ENCODE measurements around the gene LHX8. TPM values are rescaled to one million over a fixed set of nuclear protein-coding genes. Genes with fewer than 3 reads are reported as not detected.

LHX8 gene
- total RNA-seq, 4 donors from 2014 or later: not detected

- peak in 1 of 2 donors; percentile 65 for DNase-seq (ENCODE audit: low spot score in 2 of 2)
- 10 to 11% methylated on average over 27 of the region's 27 CpGs for WGBS, 2 donors
- TF ChIP-seq CTCF (IDR thresholded peaks at IDR 0.05): no peak
- H3K4me3 ChIP-seq (ENCODE audit: low read depth, poor library complexity, severe bottlenecking): no peak overlapping the region
- intact Hi-C loops (cut with DNase I; ENCODE audit: low total_unique reads): no loop called here
Observed at GRCh38 chr1:75131565-75132241, 2.5 kb upstream of the LHX8 start.

- no peak overlapping the region for H3K4me3 ChIP-seq (ENCODE audit: low read depth, poor library complexity, severe bottlenecking)
- intact Hi-C loops (cut with DNase I; ENCODE audit: low total_unique reads): no loop called here
- WGBS, 2 donors: 8 to 12% methylated on average over 23 of the region's 23 CpGs
- DNase-seq (ENCODE audit: low spot score in 2 of 2): no peak
- TF ChIP-seq CTCF (IDR thresholded peaks at IDR 0.05): no peak
- TF ChIP-seq POLR2A (IDR thresholded peaks at IDR 0.05): no peak
Observed at GRCh38 chr1:75132242-75132811, 1.9 kb upstream of the LHX8 start.

GRCh38 chr1:75132812-75133619 lies 1.2 kb upstream of the LHX8 start:
- TF ChIP-seq POLR2A (IDR thresholded peaks at IDR 0.05): no peak
- no peak for TF ChIP-seq CTCF (IDR thresholded peaks at IDR 0.05)
- no peak overlapping the region for H3K4me3 ChIP-seq (ENCODE audit: low read depth, poor library complexity, severe bottlenecking)
- intact Hi-C loops (cut with DNase I; ENCODE audit: low total_unique reads): no loop called here
- 18 to 20% methylated on average over 23 of the region's 23 CpGs for WGBS, 2 donors
- no peak for DNase-seq (ENCODE audit: low spot score in 2 of 2)

GRCh38 chr1:75134647-75135572 lies 722 bp downstream of the LHX8 start:
- TF ChIP-seq POLR2A (IDR thresholded peaks at IDR 0.05): no peak
- TF ChIP-seq CTCF (IDR thresholded peaks at IDR 0.05): no peak
- 3 to 4% methylated on average over 42 to 53 of the region's 54 CpGs for WGBS, 2 donors
- H3K4me3 ChIP-seq (ENCODE audit: low read depth, poor library complexity, severe bottlenecking): peak overlapping the region; percentile 1
- intact Hi-C loops (cut with DNase I; ENCODE audit: low total_unique reads): no loop called here
- DNase-seq (ENCODE audit: low spot score in 2 of 2): peak in 1 of 2 donors; percentile 78

- DNase-seq (ENCODE audit: low spot score in 2 of 2): no peak
- peak overlapping the region; percentile 1 for H3K4me3 ChIP-seq (ENCODE audit: low read depth, poor library complexity, severe bottlenecking)
- TF ChIP-seq CTCF (IDR thresholded peaks at IDR 0.05): no peak
- no peak for TF ChIP-seq POLR2A (IDR thresholded peaks at IDR 0.05)
- intact Hi-C loops (cut with DNase I; ENCODE audit: low total_unique reads): no loop called here
- WGBS, 2 donors: 6 to 9% methylated on average over 23 of the region's 23 CpGs
Observed at GRCh38 chr1:75135573-75136194, 1.5 kb downstream of the LHX8 start.

Data from lower leg skin (tissue), 4 donors.